H1 (cell line): ENCODE data around the gene CCDC169. TPM values are rescaled to one million over a fixed set of nuclear protein-coding genes. Genes with fewer than 3 reads are reported as not detected.

Experiments used
- CTCF ChIA-PET: fragments of 300-600 bp; sonication (Branson Sonifier 250); formaldehyde crosslinking; loops from one replicate; lab custom pipeline; 2021; ENCODE audit not compliant: partially characterized antibody; lab: Charles Lee
- POLR2A ChIA-PET: fragments of 300-600 bp; sonication (Branson Sonifier 250); formaldehyde crosslinking; loops from one replicate; lab custom pipeline; 2021; ENCODE audit warnings: inconsistent platforms; ENCODE audit not compliant: partially characterized antibody; lab: Charles Lee
- DNase-seq, 2 experiments: peaks; one replicate each; pipeline versions ENCODE4 v3.0.0 to v3.0.0-alpha.2; 2010 to 2022; ENCODE audit warnings: low spot score in 2 of 2, low read depth in 1 of 2, mixed read lengths in 1 of 2
- FAIRE-seq: peaks from 2 replicates; lab custom pipeline; 2011; peaks lifted over from hg19 to GRCh38; lab: Jason Lieb, UNC
- H2AFZ ChIP-seq: 2 replicates; pipeline ENCODE4 v1.8.1; 2012; ENCODE audit warnings: low read length, inconsistent platforms
- H2AK5ac ChIP-seq: 2 replicates; pipeline ENCODE4 v1.6.1; 2013; ENCODE audit warnings: low read depth, low read length
- H2BK120ac ChIP-seq: replicated peaks from 2 replicates; pipeline ENCODE3; 2013; ENCODE audit warnings: low read depth, low read length, inconsistent platforms
- H2BK12ac ChIP-seq: 2 replicates; pipeline ENCODE4 v1.6.1; 2013; ENCODE audit warnings: low read depth, low read length
- H2BK15ac ChIP-seq: 2 replicates; pipeline ENCODE4 v1.6.1; 2013; ENCODE audit warnings: low read length
- H2BK20ac ChIP-seq: 2 replicates; pipeline ENCODE4 v1.6.1; 2013; ENCODE audit warnings: low read length
- H2BK5ac ChIP-seq: 2 replicates; pipeline ENCODE4 v1.6.1; 2013; ENCODE audit warnings: low read depth, low read length
- H3K14ac ChIP-seq: 2 replicates; pipeline ENCODE4 v1.6.1; 2013; ENCODE audit warnings: inconsistent platforms; ENCODE audit not compliant: insufficient read length
- H3K18ac ChIP-seq: 2 replicates; pipeline ENCODE4 v1.6.1; 2013; ENCODE audit warnings: low read length; ENCODE audit errors: extremely low read depth
- H3K23ac ChIP-seq: 2 replicates; pipeline ENCODE4 v1.6.1; 2013; ENCODE audit warnings: inconsistent platforms; ENCODE audit not compliant: insufficient read length
- H3K23me2 ChIP-seq: 2 replicates; pipeline ENCODE4 v1.6.1; 2013; ENCODE audit warnings: low read depth, low read length
- H3K27ac ChIP-seq: 2 replicates; pipeline ENCODE4 v1.6.1; 2011; ENCODE audit warnings: low read depth, low read length, inconsistent platforms
- H3K27me3 ChIP-seq, 4 experiments: replicated peaks in 1 of 4; 1 replicate in 1 of 4; 2 replicates in 3 of 4; pipeline versions ENCODE4 v1.6.1 to v1.8.1; 2011 to 2013; ENCODE audit warnings: low read length in 3 of 4, mild to moderate bottlenecking in 3 of 4, inconsistent platforms in 2 of 4, mixed read lengths in 2 of 4, moderate library complexity in 1 of 4; ENCODE audit not compliant: control insufficient read depth in 3 of 4, insufficient read depth in 3 of 4; ENCODE audit errors: extremely low read depth in 1 of 4
- H3K36me3 ChIP-seq, 4 experiments: 2 replicates each; pipeline versions ENCODE4 v1.6.1 to v1.8.1; 2011 to 2013; ENCODE audit warnings: mild to moderate bottlenecking in 4 of 4, low read length in 3 of 4, moderate library complexity in 2 of 4, control low read depth in 1 of 4, inconsistent platforms in 1 of 4; ENCODE audit not compliant: insufficient read depth in 4 of 4, control insufficient read depth in 2 of 4
- H3K4ac ChIP-seq: replicated peaks from 2 replicates; pipeline ENCODE3; 2013; ENCODE audit warnings: low read length, low read depth, mixed read lengths, inconsistent platforms; ENCODE audit not compliant: insufficient read length
- H3K4me1 ChIP-seq, 4 experiments: replicated peaks in 1 of 4; 1 replicate in 1 of 4; 2 replicates in 3 of 4; pipeline versions ENCODE4 v1.6.1 to v1.8.1; 2011 to 2013; ENCODE audit warnings: low read length in 3 of 4, inconsistent platforms in 2 of 4, mixed read lengths in 1 of 4; ENCODE audit not compliant: insufficient read depth in 4 of 4, control insufficient read depth in 3 of 4
- H3K4me2 ChIP-seq, 2 experiments: 2 replicates each; pipeline versions ENCODE4 v1.6.1 to v1.8.1; 2011 to 2013; ENCODE audit warnings: low read depth in 2 of 2, low read length in 2 of 2, control low read depth in 1 of 2, inconsistent platforms in 1 of 2, mild to moderate bottlenecking in 1 of 2; ENCODE audit not compliant: insufficient read depth in 1 of 2
- H3K4me3 ChIP-seq, 4 experiments: fragments of 200-600, 300-600 bp in 1 of 4; sonication (generic), shearing (Covaris generic), sonication (Bioruptor Twin) in 1 of 4; 2 replicates each; pipeline versions ENCODE4 v1.5.1 to v1.8.1; 2011 to 2016; ENCODE audit warnings: low read length in 4 of 4, low read depth in 3 of 4, control low read depth in 2 of 4, inconsistent platforms in 2 of 4, mild to moderate bottlenecking in 2 of 4, mixed read lengths in 1 of 4, moderate library complexity in 1 of 4; ENCODE audit not compliant: insufficient read depth in 2 of 4; ENCODE audit errors: extremely low read depth in 1 of 4
- H3K56ac ChIP-seq: replicated peaks from 2 replicates; pipeline ENCODE3; 2013; ENCODE audit warnings: low read depth, mild to moderate bottlenecking, mixed read lengths, low read length, inconsistent platforms; ENCODE audit not compliant: insufficient read length
- H3K79me1 ChIP-seq: 2 replicates; pipeline ENCODE4 v1.6.1; 2013; ENCODE audit warnings: low read depth, low read length, control low read depth
- H3K79me2 ChIP-seq, 2 experiments: 2 replicates each; pipeline versions ENCODE4 v1.6.1 to v1.8.1; 2012 to 2013; ENCODE audit warnings: low read length in 2 of 2, mild to moderate bottlenecking in 2 of 2, inconsistent platforms in 1 of 2; ENCODE audit not compliant: insufficient read depth in 2 of 2, control insufficient read depth in 1 of 2
- H3K9ac ChIP-seq, 4 experiments: replicated peaks in 1 of 4; 1 replicate in 1 of 4; 2 replicates in 3 of 4; pipeline versions ENCODE4 v1.6.1 to v1.8.1; 2011 to 2013; ENCODE audit warnings: low read depth in 3 of 4, low read length in 3 of 4, control low read depth in 2 of 4, mild to moderate bottlenecking in 2 of 4, moderate library complexity in 2 of 4, inconsistent platforms in 1 of 4; ENCODE audit errors: extremely low read depth in 1 of 4
- H3K9me3 ChIP-seq, 2 experiments: 2 replicates each; pipeline versions ENCODE4 v1.6.1 to v1.8.1; 2012 to 2013; ENCODE audit warnings: mild to moderate bottlenecking in 2 of 2, moderate library complexity in 2 of 2, control low read depth in 1 of 2, inconsistent platforms in 1 of 2, low read depth in 1 of 2, low read length in 1 of 2, mixed read lengths in 1 of 2; ENCODE audit not compliant: insufficient read depth in 2 of 2
- H4K20me1 ChIP-seq, 2 experiments: replicated peaks in 1 of 2; 2 replicates each; pipeline versions ENCODE3 to v1.8.1; 2011 to 2013; ENCODE audit warnings: inconsistent platforms in 2 of 2, low read length in 2 of 2, mild to moderate bottlenecking in 1 of 2; ENCODE audit not compliant: insufficient read depth in 2 of 2, control insufficient read depth in 1 of 2
- H4K5ac ChIP-seq: 2 replicates; pipeline ENCODE4 v1.6.1; 2013; ENCODE audit warnings: low read length, low read depth, mixed read lengths, inconsistent platforms; ENCODE audit not compliant: insufficient read length
- H4K8ac ChIP-seq: 2 replicates; pipeline ENCODE4 v1.8.0; 2013; ENCODE audit warnings: mild to moderate bottlenecking, moderate library complexity, low read length, inconsistent platforms; ENCODE audit not compliant: insufficient read depth; ENCODE audit errors: extremely low read depth
- H4K91ac ChIP-seq: replicated peaks from 2 replicates; pipeline ENCODE3; 2013; ENCODE audit warnings: low read length, mixed read lengths, inconsistent platforms; ENCODE audit not compliant: insufficient read length
- ASH2L ChIP-seq: fragments of 200-600, 300-600 bp; sonication (generic); IDR thresholded peaks from one replicate; pipeline ENCODE4 v1.7.1; 2017; ENCODE audit warnings: low read length
- ATF3 ChIP-seq: IDR thresholded peaks from 2 replicates; pipeline ENCODE4 v1.6.1; 2011; ENCODE audit warnings: low read depth, mild to moderate bottlenecking, low read length; ENCODE audit not compliant: insufficient read depth
- BACH1 ChIP-seq: IDR thresholded peaks from 2 replicates; pipeline ENCODE4 v1.6.1; 2012; ENCODE audit warnings: low read length, improper control_type of control experiment
- CTBP2 ChIP-seq: IDR thresholded peaks from 2 replicates; pipeline ENCODE4 v1.7.0; 2011; ENCODE audit warnings: borderline replicate concordance, mild to moderate bottlenecking, moderate library complexity, mixed read lengths, low read length; ENCODE audit not compliant: insufficient read depth, insufficient read length
- EZH2 ChIP-seq: fragments of 200-600 bp; sonication (generic); IDR thresholded peaks from 2 replicates; pipeline ENCODE4 v1.7.1; 2012; ENCODE audit warnings: low read depth, mild to moderate bottlenecking, moderate library complexity, low read length, inconsistent platforms; ENCODE audit not compliant: severe bottlenecking
- FOSL1 ChIP-seq: IDR thresholded peaks from 2 replicates; pipeline ENCODE4 v1.6.1; 2011; ENCODE audit warnings: mild to moderate bottlenecking, low read depth, low read length, moderate library complexity; ENCODE audit not compliant: insufficient read depth
- KDM4A ChIP-seq: IDR thresholded peaks from one replicate; pipeline ENCODE4 v1.7.1; 2012; ENCODE audit warnings: low read depth, mild to moderate bottlenecking, moderate library complexity, low read length, inconsistent platforms; ENCODE audit not compliant: severe bottlenecking
- RBBP5 ChIP-seq: IDR thresholded peaks from 2 replicates; pipeline ENCODE4 v1.7.1; 2012; ENCODE audit warnings: low read depth, mild to moderate bottlenecking, inconsistent platforms, low read length, moderate library complexity, borderline replicate concordance
- SIX5 ChIP-seq: IDR thresholded peaks from 2 replicates; pipeline ENCODE4 v1.6.1; 2011; ENCODE audit warnings: mild to moderate bottlenecking, low read depth, low read length
- TAF1 ChIP-seq: IDR thresholded peaks from 2 replicates; pipeline ENCODE4 v1.6.1; 2011; ENCODE audit warnings: mild to moderate bottlenecking, low read depth, low read length
- USF2 ChIP-seq: IDR thresholded peaks from 2 replicates; pipeline ENCODE4 v1.6.1; 2011; ENCODE audit warnings: low read length, improper control_type of control experiment
- YY1 ChIP-seq: IDR thresholded peaks from 2 replicates; pipeline ENCODE4 v1.6.1; 2011; ENCODE audit warnings: low read depth, mild to moderate bottlenecking, low read length
- WGBS, 2 experiments: shearing (Covaris generic) in 1 of 2; methylation state at CpG; one replicate each; pipeline versions ENCODE4 v1.1.6 to v1.1.7; 2013 to 2015; ENCODE audit warnings: low lambda C conversion rate in 2 of 2, mixed read lengths in 2 of 2, inconsistent platforms in 1 of 2, low coverage in 1 of 2, missing lambda C conversion rate in 1 of 2; ENCODE audit not compliant: insufficient replicate concordance in 2 of 2, insufficient coverage in 1 of 2, insufficient read length in 1 of 2; ENCODE audit errors: extremely low coverage in 1 of 2, missing lambda C conversion rate in 1 of 2; 5-methylcytosine and 5-hydroxymethylcytosine counted together
- polyA plus RNA-seq, 7 experiments: library from polyadenylated mRNA; depleted of rRNA in 3 of 7; stranded (reverse) in 5 of 7; unstranded in 2 of 7; fragments of >200 nt in 5 of 7; fragments of 200-250 nt in 2 of 7; gene quantifications; 1 replicate in 5 of 7; 2 replicates in 1 of 7; 4 replicates in 1 of 7; pipeline versions ENCODE4 v1.2.1 to v1.2.3, GENCODE V29; 2011 to 2013; ENCODE audit warnings: missing spikeins in 2 of 7, mixed read lengths in 2 of 7
- total RNA-seq: library from RNA; stranded (reverse); fragmentation: NEBNext Ultra II Directional; extraction: Animal tissue kit (Norgen Biotek cat#: 25700); gene quantifications from 2 replicates; pipeline ENCODE4 v1.2.1, GENCODE V29; 2021

The CCDC169 gene
- total and polyA plus RNA-seq, 2 of the 8 experiments (the other 6 are each of a cell fraction or from before 2014, with no cell fraction given): 7.2 to 44.0 TPM

- Histone ChIP-seq H2BK120ac (no peak overlapping the region), H2BK15ac (no peak overlapping the region), H3K4me1 (no peaks in the 10 kb centered on the region), H3K79me2 (no peaks in the 10 kb centered on the region), H3K36me3 (peaks cover 5 to 37% (median 9%) of the 10 kb centered on the region in 4 experiments; a peak in 7 of 8 replicates), H3K27me3 (no peaks in the 10 kb centered on the region), H3K23ac (no peak overlapping the region), H3K27ac (no peak overlapping the region), H3K23me2 (no peaks in the 10 kb centered on the region), H2BK12ac (no peak overlapping the region), H3K4me2 (no peak overlapping the region), H2AFZ (no peak overlapping the region), H4K91ac (no peak overlapping the region), H3K9ac (no peak overlapping the region), H3K9me3 (no peaks in the 10 kb centered on the region), H2BK5ac (no peak overlapping the region), H2AK5ac (no peak overlapping the region), H2BK20ac (no peak overlapping the region), H3K4ac (no peak overlapping the region), H3K14ac (no peak overlapping the region), H4K20me1 (no peaks in the 10 kb centered on the region), H4K8ac (no peak overlapping the region), H3K4me3 (no peak overlapping the region), H3K18ac (no peak overlapping the region), H4K5ac (no peak overlapping the region), H3K79me1 (no peaks in the 10 kb centered on the region), H3K56ac (no peak overlapping the region)
- CTCF ChIA-PET: no interaction called here
- POLR2A ChIA-PET: no interaction called here
- whole genome bisulfite sequencing, 2 experiments: 93% methylated on average over 2 of the region's 2 CpGs; no CpG with 5 or more reads in 1 of the 2 experiments
- DNase-seq (no peak), FAIRE-seq (no peak)
- TF ChIP-seq SIX5 (no peak), CTBP2 (no peak), BACH1 (no peak), KDM4A (no peak), ATF3 (no peak), TAF1 (no peak), USF2 (no peak), RBBP5 (no peak), FOSL1 (no peak), EZH2 (no peak), YY1 (no peak), ASH2L (no peak)
These were observed 54.9 kb downstream of the CCDC169 start for GRCh38 chr13:36242761-36243160.
